ENCODE results near the gene ILKAP.

ILKAP gene

GRCh38 chr2:238237431-238238135 lies 34.1 kb upstream of the ILKAP start:
- no peak for FAIRE-seq

- no peak for FAIRE-seq
Measured at GRCh38 chr2:238236571-238236970, 33.1 kb upstream of the ILKAP start.

GRCh38 chr2:238235856-238236255 lies 32.4 kb upstream of the ILKAP start:
- no peak for FAIRE-seq

DNA sequence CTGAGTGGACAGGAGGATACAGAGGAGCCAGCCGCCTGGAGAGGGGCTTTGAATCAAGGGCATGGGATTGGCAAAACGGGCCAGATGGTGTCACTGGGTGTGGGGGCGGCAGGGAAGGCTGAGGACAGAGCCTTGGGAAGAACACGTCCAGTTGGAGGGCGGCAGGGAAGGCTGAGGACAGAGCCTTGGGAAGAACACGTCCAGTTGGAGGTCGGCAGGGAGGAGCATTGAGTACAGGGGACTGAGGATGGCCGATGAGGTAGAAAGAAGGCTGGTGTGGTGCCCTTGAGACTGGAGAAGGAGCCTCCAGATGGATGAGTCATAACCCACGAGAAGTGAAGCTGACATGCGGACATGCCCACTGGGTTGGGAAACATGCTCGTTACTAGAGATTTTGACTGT lies 31.8 kb upstream of the ILKAP start:
- no peak for FAIRE-seq

GRCh38 chr2:238233625-238234024 lies 30.1 kb upstream of the ILKAP start:
- no peak for FAIRE-seq

DNA sequence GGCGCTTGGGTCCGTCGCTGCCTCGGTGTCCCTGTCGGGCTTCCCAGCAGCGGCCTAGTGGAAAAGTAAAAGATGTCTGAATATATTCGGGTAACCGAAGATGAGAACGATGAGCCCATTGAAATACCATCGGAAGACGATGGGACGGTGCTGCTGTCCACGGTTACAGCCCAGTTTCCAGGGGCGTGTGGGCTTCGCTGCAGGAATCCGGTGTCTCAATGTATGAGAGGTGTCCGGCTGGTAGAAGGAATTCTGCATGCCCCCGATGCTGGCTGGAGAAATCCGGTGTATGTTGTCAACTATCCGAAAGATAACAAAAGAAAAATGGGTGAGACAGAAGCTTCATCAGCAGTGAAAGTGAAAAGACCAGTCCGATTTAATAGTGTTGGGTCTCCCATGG lies 28.3 kb upstream of the ILKAP start:
- FAIRE-seq: no peak

DNA sequence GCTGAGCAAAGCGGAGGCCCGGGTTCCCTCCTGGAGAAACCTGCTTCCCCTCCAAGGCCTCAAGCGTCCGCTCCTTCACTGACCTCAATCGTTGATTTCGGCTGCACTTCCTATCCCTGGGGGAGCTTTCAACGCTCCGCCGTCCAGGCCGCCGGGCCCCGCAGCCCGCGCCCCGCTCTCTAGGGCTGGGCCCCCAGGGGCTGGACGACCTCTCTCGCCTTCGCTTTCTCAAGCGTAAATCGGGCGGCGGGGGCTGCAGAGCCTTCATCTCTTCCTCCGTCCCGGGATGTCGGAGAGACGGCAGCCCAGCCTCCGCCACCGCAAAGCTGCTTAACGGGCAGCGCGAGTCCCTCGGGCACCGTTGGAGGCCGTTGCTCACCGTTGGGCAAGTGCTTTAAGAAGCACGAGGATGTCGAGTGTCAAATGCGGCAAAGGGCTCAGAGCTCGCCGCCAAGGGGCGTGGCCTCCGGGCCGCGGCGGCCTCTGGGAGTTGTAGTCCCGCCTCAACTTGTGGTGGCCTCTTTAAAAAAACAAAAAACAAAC lies 27.8 kb upstream of the ILKAP start:
- FAIRE-seq: no peak

DNA sequence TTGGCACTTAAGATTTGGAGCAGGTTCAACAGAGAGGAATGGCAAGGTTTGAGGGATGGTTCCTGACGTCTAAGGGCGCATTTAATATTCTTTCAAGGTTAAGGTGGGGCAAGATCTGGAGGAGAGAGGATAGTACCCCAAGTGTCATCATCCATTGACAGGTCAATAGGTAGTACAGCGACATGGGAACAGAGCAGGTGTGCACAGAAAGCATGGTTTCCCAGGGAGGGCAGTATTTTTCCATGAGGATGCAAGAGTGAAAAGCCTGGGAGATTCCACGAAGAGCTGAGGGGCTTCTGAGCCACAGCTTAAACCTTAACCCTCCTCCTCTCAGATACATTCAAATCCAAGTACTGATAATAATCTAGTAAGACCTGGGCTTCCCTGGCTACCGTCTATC lies 27.2 kb upstream of the ILKAP start:
- FAIRE-seq: no peak

- no peak for FAIRE-seq
Measured at GRCh38 chr2:238228700-238229099, 25.2 kb upstream of the ILKAP start.

- no peak for FAIRE-seq
Measured at GRCh38 chr2:238227587-238228032, 24.1 kb upstream of the ILKAP start.

- FAIRE-seq: no peak
Measured at GRCh38 chr2:238226698-238227586, 23.4 kb upstream of the ILKAP start.

DNA sequence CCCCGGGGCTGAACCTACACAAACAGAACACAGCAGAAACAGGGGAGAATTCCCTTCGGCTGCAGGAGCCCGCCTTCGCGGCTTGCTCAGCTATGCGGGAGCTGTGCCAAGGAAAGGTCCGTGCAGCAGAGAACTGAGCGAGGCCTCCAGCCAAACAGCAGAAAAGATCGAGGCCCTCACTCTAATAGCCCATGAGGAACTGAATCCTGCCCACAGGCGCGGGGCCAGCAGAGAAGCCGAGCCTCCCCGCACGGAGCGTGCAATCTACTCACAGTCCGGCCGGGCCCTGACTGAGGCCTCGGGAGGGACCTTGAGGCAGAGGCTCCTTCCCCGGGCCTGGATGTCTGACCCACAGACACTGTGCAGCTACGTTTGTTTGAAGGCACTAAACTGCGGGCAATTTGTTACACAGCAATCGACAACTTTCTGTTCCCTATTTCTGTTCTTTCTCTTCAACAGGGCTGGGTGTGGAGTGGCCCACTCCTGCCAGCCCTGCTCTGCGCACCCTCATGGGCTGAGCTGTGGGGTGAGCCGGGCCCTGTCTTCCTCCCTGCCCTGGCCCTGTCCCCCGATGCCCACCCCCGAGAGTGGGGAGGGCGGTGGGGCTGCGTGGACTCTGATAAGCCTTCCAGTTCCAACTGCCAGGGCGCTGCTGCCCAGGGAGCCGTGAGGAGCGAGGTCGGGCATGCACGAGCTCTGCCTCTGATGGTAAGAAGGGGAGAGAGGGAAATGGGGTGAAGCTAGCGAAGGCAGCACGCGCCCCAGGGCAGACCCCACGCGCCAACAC lies 22.6 kb upstream of the ILKAP start:
- FAIRE-seq: no peak

DNA sequence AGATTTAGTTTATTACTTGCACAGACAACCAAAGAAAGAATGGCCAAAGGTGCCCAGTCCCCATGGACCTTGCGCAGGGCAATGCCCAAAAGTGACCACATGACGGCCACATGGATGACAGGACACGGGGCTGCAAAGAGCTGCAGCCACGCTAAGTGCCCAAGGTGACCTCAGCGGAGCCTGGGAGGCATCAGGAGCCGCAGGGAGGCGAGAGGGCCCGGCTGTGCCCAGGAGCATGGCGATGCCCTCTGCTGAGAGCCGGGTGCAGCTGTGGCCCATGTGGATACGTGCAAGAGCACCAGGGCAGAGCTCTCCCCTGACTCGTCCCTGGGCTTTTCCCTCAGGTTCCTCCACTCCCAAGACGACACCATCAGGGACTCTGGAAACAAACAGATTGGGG lies 21.6 kb upstream of the ILKAP start:
- FAIRE-seq: no peak

DNA sequence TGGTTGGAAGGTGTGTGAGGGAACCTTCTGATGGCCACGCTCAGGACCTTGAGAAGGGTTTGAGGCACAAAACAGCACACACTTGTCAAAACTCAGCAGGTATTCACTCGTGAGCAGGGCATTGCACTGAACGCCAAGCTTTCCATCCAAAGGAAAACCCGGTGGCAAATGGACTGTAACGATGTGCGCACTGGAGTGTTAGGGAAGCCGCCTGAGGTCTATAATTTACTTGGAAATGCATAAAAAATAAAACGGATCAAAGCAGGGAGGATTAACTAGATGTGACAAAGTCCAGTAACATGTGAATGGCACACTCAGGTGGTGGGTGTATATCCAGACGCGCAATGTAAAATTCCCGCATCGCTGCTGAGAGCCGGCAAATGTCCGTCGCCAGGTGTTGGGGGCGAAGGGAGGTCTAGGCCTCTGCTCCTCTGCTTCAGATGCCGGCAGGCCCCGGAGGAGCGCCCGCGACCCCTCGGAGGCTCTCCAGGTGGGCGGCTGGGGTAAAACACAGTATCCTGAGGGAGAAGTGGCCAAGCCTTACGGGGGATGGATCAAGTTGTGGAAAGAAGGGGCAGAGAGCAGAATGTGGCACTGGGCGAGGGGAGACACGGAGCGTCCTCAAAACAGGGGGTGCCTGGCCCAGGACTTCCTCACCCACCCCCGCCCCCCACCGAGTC lies 21.0 kb upstream of the ILKAP start:
- no peak for FAIRE-seq

- no peak for FAIRE-seq
Measured at GRCh38 chr2:238220892-238221521, 17.5 kb upstream of the ILKAP start.

DNA sequence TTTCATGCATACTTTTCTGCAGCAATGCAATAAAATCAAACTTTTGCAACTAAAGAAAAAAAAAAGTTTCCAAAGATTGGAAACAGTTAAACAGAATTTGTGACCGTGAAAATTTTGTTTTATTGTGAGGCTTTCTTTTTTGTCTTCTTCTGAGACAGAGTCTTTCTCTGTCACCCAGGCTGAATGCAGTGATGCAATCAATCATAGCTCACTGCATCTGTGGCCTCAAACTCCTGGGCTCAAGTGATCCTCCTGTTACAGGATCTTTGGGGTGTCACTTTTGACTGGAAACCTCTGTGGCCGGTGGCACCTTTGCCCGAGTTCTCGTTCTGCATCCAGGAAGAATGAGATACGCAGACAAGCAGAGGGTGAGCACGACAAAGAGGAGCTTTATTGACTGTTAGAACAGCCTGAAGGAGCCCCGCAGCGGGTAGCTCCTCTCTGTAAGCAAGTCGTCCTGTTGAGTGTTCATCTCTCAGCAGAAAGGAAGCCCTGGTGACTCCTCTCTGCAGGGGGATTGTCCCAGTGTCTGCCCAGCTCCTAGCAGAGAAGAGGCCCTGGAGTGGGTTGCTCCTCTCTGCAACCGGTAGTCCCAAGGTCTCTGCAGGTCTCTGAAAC lies 16.9 kb upstream of the ILKAP start:
- no peak for FAIRE-seq

GRCh38 chr2:238216651-238217184 lies 13.2 kb upstream of the ILKAP start:
- no peak for FAIRE-seq

- no peak for FAIRE-seq
Measured at GRCh38 chr2:238207006-238207405, 3.5 kb upstream of the ILKAP start.

DNA sequence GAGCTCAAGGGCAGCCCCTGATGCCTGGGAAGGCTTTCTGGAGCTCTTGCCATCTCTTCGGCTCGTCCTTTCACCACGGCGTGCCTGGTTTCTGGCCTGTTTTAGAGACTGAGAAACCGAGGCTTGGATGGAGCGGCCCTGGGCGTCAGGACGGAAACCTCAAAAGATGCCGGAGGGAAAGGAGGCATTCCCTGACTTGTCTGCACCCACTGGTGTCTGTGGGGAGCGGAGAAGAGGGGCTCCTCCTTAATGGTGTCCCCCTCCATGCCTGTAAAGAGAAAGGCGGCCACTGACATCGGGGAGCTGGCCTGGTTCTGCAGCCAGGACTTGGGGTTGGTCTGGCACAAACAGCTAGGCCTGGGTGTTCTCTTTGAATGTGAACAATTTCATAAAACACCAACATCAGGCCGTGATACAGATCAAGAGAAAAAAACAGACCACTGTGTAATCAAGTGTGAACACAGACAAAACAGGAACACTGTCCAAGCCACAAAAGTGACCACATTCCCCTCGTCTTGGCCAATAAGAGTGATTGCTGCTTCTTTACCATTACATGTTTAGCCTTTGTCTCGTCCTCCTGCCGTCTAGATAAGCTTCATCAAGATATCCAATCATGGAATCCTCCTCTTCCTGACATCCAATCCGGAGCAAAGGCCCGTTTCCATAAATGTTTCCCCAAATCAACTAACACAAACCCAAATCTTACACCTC lies 633 bp upstream of the ILKAP start:
- no peak for FAIRE-seq

DNA sequence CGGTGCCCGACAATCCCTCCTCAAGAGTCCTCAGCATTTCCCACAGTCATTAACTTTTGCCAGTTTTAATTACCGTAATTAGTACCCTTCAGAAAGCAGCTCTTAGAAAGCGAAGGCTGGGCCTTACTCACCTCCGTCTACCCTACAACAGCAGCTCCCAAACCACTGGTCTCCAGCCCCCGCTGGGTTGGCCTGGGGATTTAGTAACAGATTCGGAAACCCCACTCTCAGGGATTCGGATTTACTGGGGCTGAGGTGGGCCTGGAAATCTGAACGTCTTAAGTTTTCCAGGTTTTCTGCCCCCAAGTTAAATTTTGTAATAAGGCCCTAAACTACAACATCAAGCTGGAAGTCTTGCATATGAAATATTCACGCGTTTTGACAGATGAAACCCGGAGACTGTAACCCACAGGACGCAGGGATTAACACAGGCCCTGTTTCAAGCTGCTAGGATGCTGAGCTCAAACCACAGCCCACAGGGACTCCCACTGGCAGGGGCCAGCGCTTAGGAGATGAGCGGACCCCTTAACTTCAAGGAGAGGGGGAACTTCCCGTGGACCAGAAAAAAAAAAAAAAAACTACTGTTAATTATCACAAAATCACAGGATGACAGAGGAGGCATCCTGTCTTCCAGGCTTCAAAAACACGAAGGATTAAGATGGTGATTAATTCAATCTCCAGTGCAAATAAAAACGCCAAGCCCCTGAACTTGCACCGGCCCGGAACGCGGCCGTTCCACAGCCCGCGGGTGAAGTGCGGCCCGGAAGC lies 985 bp downstream of the ILKAP start:
- FAIRE-seq: no peak

Data from islet of Langerhans (tissue), 1 donor.